ELR (cell line): ENCODE data around the gene ROGDI.

Experiments
- DNase-seq: peaks from one replicate; pipeline ENCODE4 v3.0.0-alpha.2; 2015; ENCODE audit warnings: low read depth

ROGDI gene

GRCh38 chr16:4765511-4766474 lies 36.6 kb downstream of the ROGDI start:
- DNase-seq: no peak

GRCh38 chr16:4763791-4764190 lies 38.6 kb downstream of the ROGDI start:
- no peak for DNase-seq

GRCh38 chr16:4762205-4762604 lies 40.2 kb downstream of the ROGDI start:
- no peak for DNase-seq

- DNase-seq: no peak
Measured at GRCh38 chr16:4760221-4760910, 42.1 kb downstream of the ROGDI start.

- no peak for DNase-seq
Measured at GRCh38 chr16:4755687-4756086, 46.7 kb downstream of the ROGDI start.

- DNase-seq: no peak
Measured at GRCh38 chr16:4754865-4755264, 47.6 kb downstream of the ROGDI start.

- DNase-seq: no peak
Measured at GRCh38 chr16:4753227-4753626, 49.2 kb downstream of the ROGDI start.

- no peak for DNase-seq
Measured at GRCh38 chr16:4752351-4753100, 49.9 kb downstream of the ROGDI start.

GRCh38 chr16:4750896-4751295 lies 51.5 kb downstream of the ROGDI start:
- no peak for DNase-seq

- DNase-seq: no peak
Measured at GRCh38 chr16:4749700-4750257, 52.7 kb downstream of the ROGDI start.

GRCh38 chr16:4748682-4749411 lies 53.6 kb downstream of the ROGDI start:
- no peak for DNase-seq

- DNase-seq: no peak
Measured at GRCh38 chr16:4747906-4748681, 54.3 kb downstream of the ROGDI start.

GRCh38 chr16:4746991-4747574 lies 55.4 kb downstream of the ROGDI start:
- DNase-seq: no peak
